GM19238 (cell line): Measurements from ENCODE around the gene HAGHL.
"Not testable (repeated sequence)": the region's sequence is repeated elsewhere in the genome, so short reads cannot be mapped to it uniquely, and the experiment has no call there.

ENCODE experiments used
- DNase-seq: peaks from one replicate; pipeline ENCODE4 v3.0.0; 2011; ENCODE audit warnings: low spot score; ENCODE audit not compliant: insufficient read length

HAGHL gene

GRCh38 chr16:687499-687898, 39.4 kb upstream of the HAGHL start:
- DNase-seq, result no peak

GRCh38 chr16:689175-689897, 37.6 kb upstream of the HAGHL start:
- DNase-seq, result no peak

GRCh38 chr16:691242-691641, 35.7 kb upstream of the HAGHL start:
- not testable (repeated sequence) for DNase-seq

GRCh38 chr16:692356-693108, 34.4 kb upstream of the HAGHL start:
- DNase-seq, result no peak

- no peak for DNase-seq
Measured at GRCh38 chr16:693364-693763, 33.5 kb upstream of the HAGHL start.

- no peak for DNase-seq
Measured at GRCh38 chr16:693766-694165, 33.1 kb upstream of the HAGHL start.

- DNase-seq, result no peak
Measured at GRCh38 chr16:694187-694862, 32.6 kb upstream of the HAGHL start.

GRCh38 chr16:694863-695354, 32.0 kb upstream of the HAGHL start:
- DNase-seq, result no peak

GRCh38 chr16:695355-696089, 31.4 kb upstream of the HAGHL start:
- DNase-seq, result no peak

GRCh38 chr16:698911-699671, 27.8 kb upstream of the HAGHL start:
- no peak for DNase-seq

- DNase-seq, result no peak
Measured at GRCh38 chr16:700684-701584, 26.0 kb upstream of the HAGHL start.

- DNase-seq, result no peak
Measured at GRCh38 chr16:702341-702740, 24.6 kb upstream of the HAGHL start.

- DNase-seq, result no peak
Measured at GRCh38 chr16:703406-703805, 23.5 kb upstream of the HAGHL start.

GRCh38 chr16:704047-704446, 22.9 kb upstream of the HAGHL start:
- no peak for DNase-seq

GRCh38 chr16:704552-705380, 22.1 kb upstream of the HAGHL start:
- no peak for DNase-seq

- DNase-seq, result no peak
Measured at GRCh38 chr16:705431-706188, 21.3 kb upstream of the HAGHL start, which contains the start of gene FBXL16. FBXL16 (minus strand) TSS chr16:705801; CDS start chr16:697405, 8,396 bp downstream.

- no peak for DNase-seq
Measured at GRCh38 chr16:706189-707061, 20.5 kb upstream of the HAGHL start.
